GM15510 (cell line): ENCODE results near the gene TMEM100.

Source experiments
- POLR2A ChIP-seq: IDR thresholded peaks from 3 replicates; pipeline ENCODE4 v1.6.1; 2011; ENCODE audit warnings: borderline replicate concordance; ENCODE audit not compliant: insufficient read length; ENCODE audit errors: extremely low read depth

The TMEM100 gene

DNA sequence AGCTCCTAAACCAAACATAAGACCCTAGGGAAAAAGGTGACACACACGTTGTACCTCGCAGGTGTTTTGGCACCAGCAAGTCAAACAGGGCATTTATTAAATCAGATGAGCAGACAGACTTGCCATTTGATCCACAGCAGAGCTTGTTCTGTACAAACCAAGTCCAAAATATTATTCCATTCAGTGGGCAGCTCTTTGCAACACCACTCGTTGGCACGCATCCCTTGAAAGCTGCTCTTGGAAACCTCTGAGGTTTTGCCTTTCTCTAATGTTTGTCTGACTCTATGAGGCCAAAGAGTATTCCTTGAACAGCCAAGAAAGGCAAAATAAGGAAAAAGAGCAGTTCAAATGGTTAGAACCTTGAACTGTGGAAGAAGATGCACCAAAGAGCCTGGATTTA is 12.7 kb downstream of the TMEM100 start:
- no peak for TF ChIP-seq POLR2A

DNA sequence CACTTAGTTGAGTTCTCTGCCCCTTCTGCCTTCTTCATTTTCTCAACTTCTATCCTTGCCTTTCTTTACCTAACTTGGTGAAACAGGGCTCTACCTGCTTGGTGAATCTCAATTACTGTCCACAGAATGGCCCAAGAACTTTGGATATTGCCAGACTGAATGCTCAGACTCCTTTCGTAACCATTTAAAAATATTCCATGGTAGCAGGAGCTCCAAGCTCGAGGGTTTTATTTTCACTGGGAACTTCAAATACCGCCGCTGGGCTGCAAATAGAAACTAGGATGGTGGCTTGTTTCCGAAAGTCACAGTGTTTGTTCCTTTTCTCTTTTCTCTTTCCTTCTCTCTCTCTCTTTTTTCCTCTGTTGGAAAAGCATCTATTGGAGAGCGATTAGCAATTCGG is 13.2 kb downstream of the TMEM100 start:
- no peak for TF ChIP-seq POLR2A

DNA sequence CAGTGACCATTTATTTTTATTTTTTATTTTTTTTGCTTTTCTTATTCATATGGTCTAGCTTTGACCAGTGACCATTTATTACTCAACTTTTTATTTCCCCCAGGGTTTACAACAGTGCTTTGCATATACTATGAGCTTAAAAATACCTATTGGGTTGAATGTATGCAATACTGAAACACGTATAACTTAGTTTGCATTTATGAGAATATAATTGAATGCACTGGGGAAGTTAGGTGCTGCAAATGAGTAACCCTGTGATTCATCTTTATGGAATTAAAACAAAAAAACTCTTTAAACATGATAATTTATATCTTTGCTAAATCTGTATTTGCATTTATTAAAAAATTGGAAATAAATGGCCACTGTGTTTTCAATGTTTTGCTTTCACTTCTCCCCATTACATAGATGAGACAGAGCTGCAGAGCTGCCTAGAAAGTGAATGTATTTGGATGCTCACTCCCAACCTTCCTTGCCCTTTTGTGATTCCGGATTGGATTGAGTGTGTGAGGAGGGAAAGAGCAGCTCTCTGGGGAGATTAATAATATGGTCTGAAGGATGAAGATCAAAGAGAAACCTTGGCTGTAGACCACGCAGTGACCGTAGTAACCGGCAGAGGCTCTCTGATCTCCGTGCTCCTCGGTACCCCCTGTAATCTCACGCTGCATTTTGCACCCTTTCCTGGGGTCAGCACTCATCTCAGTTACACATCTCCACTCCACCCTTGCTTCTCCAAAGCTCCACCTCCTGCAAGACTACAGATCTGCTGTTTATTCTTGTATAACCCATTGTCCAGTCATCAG is 14.3 kb downstream of the TMEM100 start:
- no peak for TF ChIP-seq POLR2A

DNA sequence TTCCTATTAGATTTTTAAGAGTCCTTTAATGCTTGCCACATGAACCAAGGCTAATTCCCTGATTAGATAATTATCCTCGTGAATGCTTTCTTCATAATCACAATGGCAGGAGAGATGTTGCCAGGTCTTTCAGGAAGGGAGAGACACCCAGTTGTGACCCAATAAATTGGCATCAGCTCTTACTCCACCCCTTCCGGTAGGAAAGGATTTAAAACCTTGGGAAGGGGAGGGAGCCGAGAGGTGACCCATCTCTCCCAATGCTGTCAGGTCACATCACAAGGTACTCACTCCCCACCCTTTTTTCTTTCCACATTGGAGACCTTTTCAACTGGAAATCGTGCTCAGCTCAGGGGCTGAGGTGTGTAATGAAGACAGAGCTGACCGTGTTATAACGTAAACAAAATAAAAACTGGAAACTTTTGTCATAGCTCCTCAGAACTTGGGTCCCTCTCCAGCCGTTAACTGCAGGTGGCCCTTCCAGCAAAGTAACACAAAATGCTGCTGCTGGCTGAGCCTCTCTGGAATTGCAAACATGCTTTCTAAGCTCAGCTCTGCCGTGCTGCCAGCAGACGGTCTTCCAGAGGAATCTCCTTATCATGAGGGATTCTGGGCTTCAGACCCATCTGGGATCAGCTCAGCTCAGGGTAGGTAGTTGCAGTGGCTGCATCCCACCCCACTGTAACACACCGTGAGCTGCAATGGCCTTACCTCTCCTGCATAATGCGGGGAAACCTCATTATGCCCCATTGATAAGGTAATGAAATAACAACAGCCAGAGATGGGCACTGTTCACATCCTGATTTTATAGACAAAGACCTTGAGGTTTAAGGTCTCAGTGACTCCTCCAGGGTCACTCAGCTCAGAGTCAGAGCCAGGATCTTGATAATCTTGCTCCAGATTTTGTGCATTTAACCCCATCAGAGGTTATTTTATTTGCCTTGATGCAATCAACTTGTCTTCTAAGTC is 15.6 kb downstream of the TMEM100 start:
- no peak for TF ChIP-seq POLR2A

DNA sequence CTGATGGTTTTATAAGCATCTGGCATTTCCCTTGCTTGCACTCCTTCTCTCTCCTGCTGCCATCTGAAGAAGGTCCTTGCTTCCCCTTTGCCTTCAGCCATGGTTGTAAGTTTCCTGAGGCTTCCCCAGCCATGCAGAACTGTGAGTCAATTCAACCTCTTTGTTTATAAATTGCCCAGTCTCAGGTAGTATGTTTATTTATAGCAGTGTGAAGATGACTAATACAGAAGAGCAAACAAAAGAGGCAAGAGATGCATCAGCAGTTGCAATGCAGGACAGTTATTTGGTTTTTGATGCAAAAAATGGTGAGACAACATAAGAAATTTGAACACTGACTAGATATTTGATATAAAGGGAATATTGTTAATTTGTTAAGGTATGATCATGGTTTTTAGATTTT is 16.8 kb downstream of the TMEM100 start:
- TF ChIP-seq POLR2A, result no peak

DNA sequence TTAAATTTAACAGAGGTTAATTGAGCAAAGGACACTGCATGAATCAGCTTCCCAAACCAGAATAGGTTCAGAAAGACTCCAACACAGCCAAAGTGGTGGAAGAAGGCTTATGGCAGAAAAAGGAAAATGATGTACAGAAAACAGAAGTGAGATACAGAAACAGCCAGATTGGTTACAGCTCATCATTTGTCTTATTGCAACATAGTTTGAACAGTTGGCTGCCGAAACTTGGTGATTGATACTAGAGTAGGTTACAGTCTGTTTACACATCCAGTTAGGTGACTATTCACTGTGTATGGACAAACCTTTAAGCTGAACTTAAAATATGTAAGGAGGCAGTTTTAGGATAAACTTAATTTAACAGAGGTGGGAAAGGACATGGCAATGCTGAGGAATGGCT is 18.3 kb downstream of the TMEM100 start:
- TF ChIP-seq POLR2A, result no peak

DNA sequence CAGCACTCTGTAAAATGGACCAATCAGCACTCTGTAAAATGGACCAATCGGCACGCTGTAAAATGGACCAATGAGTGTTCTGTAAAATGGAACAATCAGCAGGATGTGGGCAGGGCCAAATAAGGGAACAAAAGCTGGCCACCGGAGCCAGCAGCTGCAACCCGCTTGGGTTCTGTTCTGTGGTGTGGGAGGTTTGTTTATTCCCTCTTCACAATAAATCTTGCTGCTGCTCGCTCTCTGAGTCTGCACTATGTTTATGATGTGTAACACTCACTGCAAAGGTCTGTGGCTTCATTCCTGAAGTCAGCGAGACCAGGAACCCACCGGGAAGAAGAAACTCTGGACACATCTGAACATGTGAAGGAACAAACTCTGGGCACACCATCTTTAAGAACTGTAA is 20.5 kb downstream of the TMEM100 start:
- no peak for TF ChIP-seq POLR2A

DNA sequence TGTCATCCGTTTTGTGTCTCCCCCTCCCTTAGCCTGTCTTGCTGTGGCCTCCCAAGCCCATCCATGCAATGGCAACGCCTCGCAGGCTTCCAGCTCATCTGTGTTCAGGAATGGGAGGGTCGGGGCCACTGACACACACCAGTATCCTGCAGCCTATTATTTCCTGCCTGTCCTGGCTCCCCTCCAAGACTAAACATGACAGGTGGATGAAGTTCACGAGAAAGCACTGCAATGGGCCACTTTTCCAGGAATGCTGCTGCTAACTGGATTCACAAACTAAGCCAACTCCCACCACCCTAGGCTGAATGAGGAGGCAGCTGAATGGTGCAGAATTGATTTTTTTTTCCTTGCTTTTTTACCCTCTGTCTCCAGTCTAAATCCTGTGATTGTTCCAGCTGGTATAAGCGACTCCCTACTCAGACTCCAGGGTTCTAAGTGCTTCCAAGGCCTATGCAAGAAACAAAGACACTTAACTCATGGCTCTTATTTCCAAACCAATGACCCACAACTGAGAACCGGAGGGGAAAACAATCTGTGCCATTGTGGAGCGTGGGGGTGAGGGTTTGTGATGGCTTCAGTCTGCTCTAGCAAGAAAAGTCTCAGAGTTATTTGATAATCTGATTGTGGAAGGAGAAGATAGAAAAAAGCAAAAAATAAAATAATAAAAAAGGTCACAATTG is 23.3 kb downstream of the TMEM100 start:
- no peak for TF ChIP-seq POLR2A

DNA sequence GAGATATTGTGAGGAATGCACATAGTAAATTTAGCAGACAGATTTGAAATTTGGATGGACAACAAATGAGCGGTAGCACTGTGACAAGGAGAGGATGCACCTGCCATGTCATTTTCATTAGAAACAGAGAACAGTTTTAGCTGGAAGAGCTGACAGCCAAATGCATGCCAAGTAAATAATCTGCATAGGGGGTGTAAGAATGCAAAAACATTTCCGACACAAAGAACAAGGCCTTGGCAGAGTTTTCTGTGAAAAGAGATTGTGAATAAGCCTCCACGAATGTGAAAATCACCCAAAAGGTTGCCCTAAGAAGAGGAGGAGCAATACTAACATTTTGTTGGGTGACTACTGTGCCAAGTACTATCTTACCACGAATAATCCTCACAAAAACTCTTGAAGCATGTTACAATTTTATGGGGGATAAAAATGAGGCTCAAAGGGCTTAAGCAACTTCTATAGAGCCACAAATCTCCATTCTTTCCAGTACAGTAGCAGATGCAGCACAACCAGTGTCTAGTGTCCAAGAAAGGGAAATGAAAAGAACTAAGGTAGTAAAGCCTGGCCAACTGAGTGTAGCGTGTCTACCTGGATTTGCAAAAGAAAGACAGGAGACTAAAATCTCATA is 28.3 kb downstream of the TMEM100 start:
- no peak for TF ChIP-seq POLR2A

DNA sequence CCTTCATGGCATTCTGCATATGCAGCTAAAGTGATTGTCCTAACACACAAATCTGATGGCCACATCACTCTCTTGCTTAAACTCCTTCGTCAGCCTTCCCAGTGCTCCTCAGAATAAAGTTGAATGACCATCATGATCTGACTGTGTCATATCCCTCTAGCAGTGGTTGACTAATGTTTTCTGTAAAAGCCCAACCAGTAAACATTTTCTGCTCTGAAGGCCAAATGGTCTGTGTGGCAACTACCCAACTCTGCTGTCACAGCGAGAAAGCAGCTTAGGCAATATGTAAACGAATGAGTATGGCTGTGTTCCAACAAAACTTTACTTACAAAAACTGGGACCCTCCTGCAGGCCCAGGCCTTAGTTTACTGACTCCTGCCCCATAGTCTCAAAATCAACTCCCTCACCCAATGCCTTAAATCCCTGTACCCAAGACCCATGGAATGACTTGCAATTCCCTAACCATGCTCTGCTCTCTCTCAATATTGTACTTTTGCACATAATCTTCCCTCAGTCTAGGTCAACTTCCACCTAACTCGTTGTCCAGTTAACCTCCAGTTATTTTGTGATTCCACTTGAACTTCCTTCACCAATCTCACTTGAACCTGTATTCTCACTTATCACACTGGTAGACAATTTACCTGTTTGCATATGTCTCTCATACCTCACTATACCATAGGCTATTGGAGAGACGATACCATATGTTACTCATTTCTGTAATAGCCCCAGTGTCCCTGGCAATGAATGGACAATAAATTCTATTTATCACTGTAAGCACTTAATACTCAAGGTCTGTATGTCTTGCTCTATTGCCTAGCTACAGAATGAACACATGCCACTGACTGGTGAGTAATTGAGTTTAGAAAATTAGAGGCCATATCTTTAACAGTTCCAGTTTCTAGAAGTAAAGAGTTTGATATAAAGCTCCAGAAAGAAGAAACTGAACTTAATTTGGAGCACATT is 29.1 kb downstream of the TMEM100 start:
- no peak for TF ChIP-seq POLR2A

DNA sequence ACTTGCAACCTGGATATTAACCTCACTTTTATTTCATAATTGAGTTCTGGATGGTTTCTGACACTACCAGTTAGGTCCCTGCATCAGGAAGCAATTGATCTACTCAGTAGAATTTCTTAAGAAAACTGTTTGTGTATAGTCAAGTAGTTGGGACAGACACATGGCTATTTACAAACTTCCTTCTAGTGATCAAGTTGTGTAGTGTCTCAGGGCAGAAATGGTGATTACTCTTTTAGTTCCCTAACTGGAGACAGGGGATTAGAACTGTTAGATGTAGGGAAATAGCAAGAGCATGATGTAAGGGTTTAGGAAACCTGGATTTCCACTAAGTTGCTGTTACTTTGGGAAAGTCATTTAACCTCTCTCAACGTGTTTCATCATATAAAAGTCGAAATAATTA is 30.4 kb downstream of the TMEM100 start:
- no peak for TF ChIP-seq POLR2A

DNA sequence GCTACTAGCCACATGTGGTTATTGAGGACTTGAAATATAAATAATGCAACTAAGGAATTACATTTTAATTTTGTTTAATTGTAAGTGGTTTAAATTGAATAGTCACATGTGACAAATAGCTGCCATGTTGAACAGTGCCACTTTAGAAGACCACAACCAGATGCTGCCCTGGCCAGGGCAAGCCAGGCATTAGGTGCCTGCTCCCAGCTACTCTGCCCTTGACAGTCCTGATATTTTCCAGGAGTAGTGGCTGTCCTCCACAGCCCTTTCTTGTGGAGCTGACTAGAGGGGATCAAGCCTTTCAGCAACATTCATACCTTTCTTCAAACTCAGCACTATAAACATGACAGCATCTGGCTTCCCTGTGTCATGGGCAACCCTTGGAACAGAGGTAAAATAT is 31.0 kb downstream of the TMEM100 start:
- no peak for TF ChIP-seq POLR2A

DNA sequence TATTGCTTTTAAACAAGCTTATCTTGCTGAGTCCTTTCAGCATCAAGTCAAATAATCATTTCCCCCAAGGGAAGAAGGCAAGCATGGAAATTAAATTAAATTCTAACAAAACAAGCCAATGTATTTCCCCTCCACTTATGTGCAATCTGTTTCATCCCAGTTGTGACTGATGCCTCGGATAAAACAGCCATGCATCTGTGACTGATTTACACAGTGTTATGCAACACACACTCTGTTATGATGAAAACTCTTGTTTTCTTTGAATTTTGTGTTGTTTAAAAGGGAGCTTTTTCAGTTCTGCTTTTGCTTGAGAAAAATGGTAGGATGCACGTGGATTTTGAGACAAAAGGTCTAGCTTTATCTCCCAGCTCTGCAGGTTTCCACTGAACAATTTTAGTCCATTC is 32.6 kb downstream of the TMEM100 start:
- no peak for TF ChIP-seq POLR2A

DNA sequence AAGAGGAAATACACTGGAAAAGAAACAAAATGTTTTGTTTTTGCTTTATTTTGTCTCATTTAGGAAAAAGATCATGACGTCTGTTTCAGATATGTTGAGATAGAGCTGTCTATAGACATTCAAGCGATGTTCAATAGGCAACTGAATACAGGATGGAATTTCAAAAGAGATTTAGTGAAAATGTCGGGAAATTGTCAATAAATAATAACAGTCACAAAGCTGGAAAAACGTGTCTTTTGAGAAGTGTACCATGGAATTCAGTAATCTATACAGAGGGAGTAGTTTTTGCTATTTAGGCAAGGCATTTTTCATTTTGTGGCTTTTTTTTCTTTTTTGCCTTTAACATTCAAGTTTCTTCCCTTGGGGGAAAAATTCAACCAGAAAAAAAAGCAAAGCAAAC is 33.0 kb downstream of the TMEM100 start:
- no peak for TF ChIP-seq POLR2A

DNA sequence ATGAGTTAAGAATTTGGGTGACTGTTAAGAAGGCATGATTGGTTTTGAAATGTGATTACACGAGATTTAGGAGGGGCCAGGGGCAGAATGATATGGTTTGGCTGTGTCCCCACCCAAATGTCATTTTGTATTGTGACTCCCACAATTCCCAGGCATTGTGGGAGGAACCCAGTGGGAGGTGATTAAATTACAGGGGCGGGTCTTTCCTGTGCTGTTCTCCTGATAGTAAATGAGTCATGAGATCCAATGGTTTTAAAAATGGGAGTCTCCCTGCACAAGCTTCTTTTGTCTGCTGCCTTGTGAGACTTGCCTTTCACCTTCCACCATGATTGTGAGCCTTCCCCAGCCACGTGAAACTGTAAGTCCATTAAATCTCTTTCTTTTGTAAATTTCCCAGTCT is 34.6 kb downstream of the TMEM100 start:
- TF ChIP-seq POLR2A, result no peak

DNA sequence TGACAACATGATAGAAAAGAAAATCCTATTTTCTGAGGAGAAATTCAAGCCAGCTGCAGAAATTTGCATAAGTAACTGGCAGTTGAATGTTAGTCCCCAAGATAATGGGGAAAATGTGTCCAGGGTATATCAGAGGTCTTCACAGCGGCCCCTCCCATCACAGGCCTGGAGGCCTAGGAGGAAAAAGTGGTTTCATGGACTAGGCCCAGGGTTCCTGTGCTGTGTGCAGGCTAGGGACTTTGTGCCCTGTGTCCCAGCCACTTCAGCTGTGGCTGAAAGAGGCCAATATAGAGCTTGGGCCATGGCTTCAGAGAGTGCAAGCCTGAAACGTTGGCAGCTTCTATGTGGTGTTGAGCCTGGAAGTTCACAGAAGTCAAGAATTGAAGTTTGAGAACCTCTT is 35.6 kb downstream of the TMEM100 start:
- TF ChIP-seq POLR2A, result no peak
